GM12878 (cell line): ENCODE data around the gene C1orf198.

ENCODE experiments used
- CHD2 ChIP-seq: IDR thresholded peaks from 2 replicates; pipeline ENCODE4 v1.6.1; 2011; ENCODE audit warnings: low read depth, low read length, improper control_type of control experiment, borderline replicate concordance
- CTCF ChIP-seq, 3 experiments: IDR thresholded peaks in 2 of 3; conservative IDR thresholded peaks in 1 of 3; 2 replicates each; pipeline ENCODE4 v1.5.1; 2011; ENCODE audit warnings: low read depth in 3 of 3, low read length in 3 of 3, mild to moderate bottlenecking in 3 of 3, control low read depth in 2 of 3, moderate library complexity in 2 of 3, inconsistent platforms in 1 of 3, mixed read lengths in 1 of 3; ENCODE audit not compliant: control insufficient read depth in 2 of 3, insufficient read depth in 1 of 3; ENCODE audit errors: extremely low read depth in 1 of 3
- POLR2AphosphoS5 ChIP-seq: IDR thresholded peaks from 2 replicates; pipeline ENCODE4 v1.6.1; 2011; ENCODE audit warnings: mild to moderate bottlenecking, low read length, inconsistent platforms
- TCF12 ChIP-seq: IDR thresholded peaks from 2 replicates; pipeline ENCODE4 v1.6.1; 2011; ENCODE audit warnings: low read depth, mild to moderate bottlenecking, low read length
- TCF3 ChIP-seq: IDR thresholded peaks from 2 replicates; pipeline ENCODE4 v1.6.1; 2012; ENCODE audit warnings: low read depth, mild to moderate bottlenecking, low read length, borderline replicate concordance; ENCODE audit not compliant: insufficient read depth
- ZBED1 ChIP-seq: IDR thresholded peaks from 2 replicates; pipeline ENCODE4 v1.6.1; 2016; ENCODE audit warnings: borderline replicate concordance
- TF ChIP-seq, protein P1 (sequence below): fragments of 450-650 bp; IDR thresholded peaks from 2 replicates; pipeline ENCODE4 v1.6.1; 2017; ENCODE audit warnings: mild to moderate bottlenecking
- TF ChIP-seq, protein P2 (sequence below): fragments of 450-650 bp; IDR thresholded peaks from 2 replicates; pipeline ENCODE4 v1.6.1; 2017; ENCODE audit warnings: antibody characterized with exemption, mild to moderate bottlenecking, moderate library complexity

DNA sequence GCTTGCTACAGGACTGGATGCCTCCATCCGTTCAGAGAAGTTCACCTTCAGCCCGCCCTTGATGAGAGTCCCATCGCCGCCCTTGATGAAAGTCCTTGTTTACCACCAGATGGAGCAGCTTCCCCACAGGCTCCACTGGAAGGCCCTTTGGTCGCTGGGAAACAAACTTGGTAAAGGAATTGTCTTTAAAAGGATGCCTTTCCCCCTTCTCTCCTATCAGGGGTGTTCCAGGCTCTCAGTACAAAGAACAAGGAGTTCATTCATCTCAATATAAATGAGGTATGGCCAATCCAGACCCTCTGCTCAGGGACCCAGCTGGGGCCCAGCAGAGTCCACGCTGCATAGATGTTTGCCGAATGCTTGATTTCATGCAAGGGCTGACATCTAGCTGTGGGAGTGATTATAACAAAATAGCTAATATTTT is 70.4 kb downstream of the C1orf198 start:
- TF ChIP-seq ZBED1 (no peak), CHD2 (no peak), POLR2AphosphoS5 (no peak), TCF3 (no peak), CTCF (IDR thresholded peaks at IDR 0.05 in 2 of 3, conservative IDR thresholded peaks at IDR 0.05 in 1 of 3; ENCODE audit: control insufficient read depth in 2 of 3, extremely low read depth in 1 of 3, insufficient read depth in 1 of 3, low read depth in 3 of 3, low read length in 3 of 3) (peak; percentile 13 to 36 (median 24); a peak in 4 of 6 replicates), TCF12 (no peak)
- TF ChIP-seq, protein P1, sequence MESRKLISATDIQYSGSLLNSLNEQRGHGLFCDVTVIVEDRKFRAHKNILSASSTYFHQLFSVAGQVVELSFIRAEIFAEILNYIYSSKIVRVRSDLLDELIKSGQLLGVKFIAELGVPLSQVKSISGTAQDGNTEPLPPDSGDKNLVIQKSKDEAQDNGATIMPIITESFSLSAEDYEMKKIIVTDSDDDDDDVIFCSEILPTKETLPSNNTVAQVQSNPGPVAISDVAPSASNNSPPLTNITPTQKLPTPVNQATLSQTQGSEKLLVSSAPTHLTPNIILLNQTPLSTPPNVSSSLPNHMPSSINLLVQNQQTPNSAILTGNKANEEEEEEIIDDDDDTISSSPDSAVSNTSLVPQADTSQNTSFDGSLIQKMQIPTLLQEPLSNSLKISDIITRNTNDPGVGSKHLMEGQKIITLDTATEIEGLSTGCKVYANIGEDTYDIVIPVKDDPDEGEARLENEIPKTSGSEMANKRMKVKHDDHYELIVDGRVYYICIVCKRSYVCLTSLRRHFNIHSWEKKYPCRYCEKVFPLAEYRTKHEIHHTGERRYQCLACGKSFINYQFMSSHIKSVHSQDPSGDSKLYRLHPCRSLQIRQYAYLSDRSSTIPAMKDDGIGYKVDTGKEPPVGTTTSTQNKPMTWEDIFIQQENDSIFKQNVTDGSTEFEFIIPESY, result no peak
- TF ChIP-seq, protein P2, sequence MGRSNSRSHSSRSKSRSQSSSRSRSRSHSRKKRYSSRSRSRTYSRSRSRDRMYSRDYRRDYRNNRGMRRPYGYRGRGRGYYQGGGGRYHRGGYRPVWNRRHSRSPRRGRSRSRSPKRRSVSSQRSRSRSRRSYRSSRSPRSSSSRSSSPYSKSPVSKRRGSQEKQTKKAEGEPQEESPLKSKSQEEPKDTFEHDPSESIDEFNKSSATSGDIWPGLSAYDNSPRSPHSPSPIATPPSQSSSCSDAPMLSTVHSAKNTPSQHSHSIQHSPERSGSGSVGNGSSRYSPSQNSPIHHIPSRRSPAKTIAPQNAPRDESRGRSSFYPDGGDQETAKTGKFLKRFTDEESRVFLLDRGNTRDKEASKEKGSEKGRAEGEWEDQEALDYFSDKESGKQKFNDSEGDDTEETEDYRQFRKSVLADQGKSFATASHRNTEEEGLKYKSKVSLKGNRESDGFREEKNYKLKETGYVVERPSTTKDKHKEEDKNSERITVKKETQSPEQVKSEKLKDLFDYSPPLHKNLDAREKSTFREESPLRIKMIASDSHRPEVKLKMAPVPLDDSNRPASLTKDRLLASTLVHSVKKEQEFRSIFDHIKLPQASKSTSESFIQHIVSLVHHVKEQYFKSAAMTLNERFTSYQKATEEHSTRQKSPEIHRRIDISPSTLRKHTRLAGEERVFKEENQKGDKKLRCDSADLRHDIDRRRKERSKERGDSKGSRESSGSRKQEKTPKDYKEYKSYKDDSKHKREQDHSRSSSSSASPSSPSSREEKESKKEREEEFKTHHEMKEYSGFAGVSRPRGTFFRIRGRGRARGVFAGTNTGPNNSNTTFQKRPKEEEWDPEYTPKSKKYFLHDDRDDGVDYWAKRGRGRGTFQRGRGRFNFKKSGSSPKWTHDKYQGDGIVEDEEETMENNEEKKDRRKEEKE, result no peak
